Stimulated activated CD4-positive, alpha-beta T cell treated with anti-CD3 and anti-CD28 coated beads, Interleukin-12 subunit alpha, Interleukin-12 subunit beta, amount 100 ng/mL, for 48 hours (primary cell): ENCODE data around the gene RAB36.

Source experiments
- DNase-seq, 3 donors: peaks; one replicate each; pipeline ENCODE4 v3.0.0-alpha.2; 2020; ENCODE audit warnings: low read depth in 2 of 3, low spot score in 1 of 3

RAB36 gene

GRCh38 chr22:23108249-23109078 is 36.8 kb upstream of the RAB36 start:
- no peak for DNase-seq

- DNase-seq = no peak
Measured at GRCh38 chr22:23109079-23109347, 36.3 kb upstream of the RAB36 start.

- DNase-seq = no peak
Measured at GRCh38 chr22:23109441-23109978, 35.8 kb upstream of the RAB36 start.

- no peak for DNase-seq
Measured at GRCh38 chr22:23110190-23110921, 34.9 kb upstream of the RAB36 start.

- DNase-seq = no peak
Measured at GRCh38 chr22:23110922-23111527, 34.3 kb upstream of the RAB36 start.

- no peak for DNase-seq
Measured at GRCh38 chr22:23112472-23113012, 32.7 kb upstream of the RAB36 start.

- no peak for DNase-seq
Measured at GRCh38 chr22:23113067-23113846, 32.0 kb upstream of the RAB36 start.

GRCh38 chr22:23113847-23114720 is 31.2 kb upstream of the RAB36 start:
- DNase-seq = no peak

GRCh38 chr22:23114721-23115020 is 30.6 kb upstream of the RAB36 start:
- DNase-seq = no peak

GRCh38 chr22:23115369-23115768 is 29.9 kb upstream of the RAB36 start:
- DNase-seq = no peak

- no peak for DNase-seq
Measured at GRCh38 chr22:23115825-23116494, 29.3 kb upstream of the RAB36 start.

- no peak for DNase-seq
Measured at GRCh38 chr22:23116506-23117263, 28.6 kb upstream of the RAB36 start.

- DNase-seq = no peak
Measured at GRCh38 chr22:23117275-23117674, 28.0 kb upstream of the RAB36 start.

- no peak for DNase-seq
Measured at GRCh38 chr22:23117891-23118646, 27.2 kb upstream of the RAB36 start.

- DNase-seq = no peak
Measured at GRCh38 chr22:23118647-23119493, 26.4 kb upstream of the RAB36 start.

GRCh38 chr22:23119494-23120414 is 25.5 kb upstream of the RAB36 start:
- DNase-seq = peak; percentile 35 to 54 (median 51)
